ENCODE data around the gene FGD4.

- TF ChIP-seq EZH2 (IDR thresholded peaks at IDR 0.05) (no peak), POLR2AphosphoS5 (IDR thresholded peaks at IDR 0.05; ENCODE audit: borderline replicate concordance, low read depth, low read length) (no peak)
Observed at GRCh38 chr12:32533971-32534590, 134.7 kb downstream of the FGD4 start.
